ENCODE measurements around the gene PLEKHM2.

- TF ChIP-seq POLR2A (IDR thresholded peaks at IDR 0.05; ENCODE audit: borderline replicate concordance, extremely low read depth, insufficient read depth, insufficient read length) (no peak), CTCF (IDR thresholded peaks at IDR 0.05 in 2 of 3, conservative IDR thresholded peaks at IDR 0.05 in 1 of 3; ENCODE audit: borderline replicate concordance in 1 of 3, insufficient read depth in 1 of 3, low read depth in 2 of 3, low read length in 2 of 3) (no peak)
Observed at GRCh38 chr1:15692121-15692682, 8.1 kb downstream of the PLEKHM2 start.

Data from HCT116 (cell line).